Inflammatory macrophage treated with lipopolysaccharide for 4 hours (primary cell): ENCODE results near the gene E2F7.

Source experiments
- DNase-seq: peaks from one replicate; pipeline ENCODE4 v3.0.0-alpha.2; 2020

E2F7 gene

GRCh38 chr12:77010691-77011548 is 54.4 kb downstream of the E2F7 start:
- DNase-seq, result peak; percentile 57

- no peak for DNase-seq
Measured at GRCh38 chr12:77007476-77007875, 57.9 kb downstream of the E2F7 start.

GRCh38 chr12:77005611-77006098 is 59.7 kb downstream of the E2F7 start:
- no peak for DNase-seq

DNA sequence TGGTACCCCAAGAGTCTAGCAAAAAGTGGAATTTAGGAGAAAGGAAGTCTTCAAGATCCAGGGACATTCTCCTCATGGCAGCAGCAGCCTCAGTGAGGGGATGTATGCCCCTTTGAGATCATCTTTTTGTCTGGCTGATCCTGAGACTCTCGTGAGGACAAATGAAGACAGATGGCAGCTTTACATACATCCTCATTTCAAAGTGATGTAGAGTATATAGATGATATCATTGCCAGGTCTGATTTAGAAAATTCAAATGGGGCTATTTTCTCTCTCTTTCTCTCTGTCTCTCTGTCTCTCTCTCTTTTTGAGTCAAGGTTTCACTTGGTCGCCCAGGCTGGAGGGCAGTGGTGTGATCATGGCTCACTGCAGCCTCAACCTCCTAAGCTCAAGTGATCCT is 61.5 kb downstream of the E2F7 start:
- no peak for DNase-seq

GRCh38 chr12:77003246-77003645 is 62.1 kb downstream of the E2F7 start:
- no peak for DNase-seq

DNA sequence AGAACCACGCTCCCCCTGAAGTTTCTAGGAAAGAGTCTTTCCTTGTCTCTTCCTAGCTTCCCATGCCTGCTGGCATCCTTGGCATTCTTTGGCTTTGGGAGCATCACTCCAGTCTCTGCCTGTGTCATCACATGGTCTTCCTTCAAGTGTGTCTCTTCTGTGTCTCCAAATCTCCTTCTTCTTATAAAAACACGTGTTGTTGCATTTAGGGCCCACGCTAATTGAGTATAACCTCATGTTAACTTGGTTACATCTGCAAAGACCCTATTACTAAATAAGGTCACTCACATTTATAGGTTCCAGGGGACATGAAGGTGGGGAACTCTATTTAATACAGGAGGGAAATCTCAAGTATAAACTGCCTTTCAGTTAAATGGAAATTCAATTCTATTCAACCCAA is 63.0 kb downstream of the E2F7 start:
- no peak for DNase-seq

- no peak for DNase-seq
Measured at GRCh38 chr12:77001276-77001675, 64.1 kb downstream of the E2F7 start.

DNA sequence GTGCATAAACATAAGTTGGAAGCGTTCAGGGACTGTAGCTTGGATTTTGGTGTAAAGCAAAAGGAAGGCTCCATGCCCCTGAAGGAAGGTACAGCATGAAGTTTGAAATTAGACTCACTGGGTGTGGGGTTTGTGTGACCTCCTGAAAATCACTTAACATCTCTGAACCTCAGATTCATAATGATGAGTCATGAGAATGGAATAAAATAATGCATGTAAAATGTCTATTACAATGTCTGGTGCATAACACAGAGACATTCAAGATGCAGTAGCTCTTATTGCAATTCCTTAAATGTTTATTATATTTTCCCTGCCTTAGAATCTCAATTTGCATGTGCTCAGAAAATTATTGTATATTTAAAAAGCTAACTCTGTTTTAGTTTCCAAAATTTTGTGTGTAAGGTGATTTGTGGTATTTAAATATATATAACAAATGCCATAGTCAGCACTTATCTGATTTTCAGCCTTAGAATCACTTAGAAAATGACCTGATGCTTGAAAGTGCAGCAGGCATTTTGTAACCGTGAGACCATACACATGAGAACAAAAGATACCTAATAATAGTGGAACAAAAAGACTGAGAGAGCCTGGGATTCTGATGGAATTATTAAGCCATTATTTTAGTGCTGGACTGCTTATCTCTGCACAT is 66.3 kb downstream of the E2F7 start:
- no peak for DNase-seq

GRCh38 chr12:76998386-76998785 is 67.0 kb downstream of the E2F7 start:
- DNase-seq, result no peak

- no peak for DNase-seq
Measured at GRCh38 chr12:76997011-76997780, 68.2 kb downstream of the E2F7 start.

DNA sequence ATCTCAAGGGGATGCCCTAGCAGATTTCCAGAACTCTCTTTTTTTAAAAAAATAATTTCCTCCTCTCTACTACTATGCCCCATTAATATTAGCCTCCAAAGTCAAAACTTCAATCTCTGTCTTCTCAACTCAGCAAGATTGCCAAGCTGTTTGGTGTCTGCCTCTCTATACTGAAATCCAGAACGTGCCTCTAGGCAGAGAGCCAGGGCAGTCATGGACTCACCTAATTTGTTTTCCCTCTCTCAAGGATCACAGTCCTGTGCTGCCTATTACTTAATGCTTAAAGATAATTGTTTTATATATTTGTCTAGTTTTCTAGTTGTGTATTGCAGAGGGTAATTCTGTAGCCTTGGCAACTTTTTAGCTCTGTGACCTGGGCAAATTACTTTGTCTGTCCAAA is 74.7 kb downstream of the E2F7 start:
- DNase-seq, result no peak

- no peak for DNase-seq
Measured at GRCh38 chr12:76984566-76984965, 80.8 kb downstream of the E2F7 start.

DNA sequence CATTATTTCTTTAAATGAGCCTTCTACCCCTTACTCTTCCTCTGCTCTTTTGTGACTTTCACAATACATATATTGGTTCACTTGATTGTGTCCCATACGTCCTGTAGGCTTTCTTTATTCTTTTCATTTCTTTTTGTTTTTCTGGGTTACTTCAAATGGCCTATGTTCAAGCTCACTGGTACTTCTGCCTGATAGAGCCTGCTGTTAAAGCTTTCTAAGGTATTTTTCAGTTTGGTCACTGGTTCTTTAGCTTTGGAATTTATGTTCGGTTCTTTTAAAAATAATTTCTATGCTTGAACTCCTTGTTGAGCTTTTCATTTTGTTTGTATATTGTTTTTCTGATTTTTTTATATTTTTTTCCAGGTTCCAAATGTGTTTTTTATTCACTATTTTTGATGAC is 81.9 kb downstream of the E2F7 start:
- DNase-seq, result no peak

DNA sequence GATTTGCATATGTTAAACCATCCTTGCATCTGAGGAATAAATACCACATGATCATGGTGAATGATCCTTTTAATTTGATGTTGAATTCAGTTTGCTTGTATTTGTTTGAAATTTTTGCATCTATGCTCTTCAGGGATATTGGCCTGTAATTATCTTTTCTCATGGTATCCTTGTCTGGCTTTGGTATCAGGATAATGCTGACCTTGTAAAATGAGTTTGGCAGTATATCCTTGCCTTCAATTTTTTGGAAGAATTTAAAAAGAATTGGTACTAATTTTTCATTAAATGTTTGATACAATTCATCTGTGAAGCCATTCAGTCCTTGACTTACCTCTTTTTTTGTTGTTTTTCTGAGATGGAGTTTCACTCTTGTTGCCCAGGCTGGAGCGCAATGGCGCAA is 85.2 kb downstream of the E2F7 start:
- DNase-seq, result no peak

DNA sequence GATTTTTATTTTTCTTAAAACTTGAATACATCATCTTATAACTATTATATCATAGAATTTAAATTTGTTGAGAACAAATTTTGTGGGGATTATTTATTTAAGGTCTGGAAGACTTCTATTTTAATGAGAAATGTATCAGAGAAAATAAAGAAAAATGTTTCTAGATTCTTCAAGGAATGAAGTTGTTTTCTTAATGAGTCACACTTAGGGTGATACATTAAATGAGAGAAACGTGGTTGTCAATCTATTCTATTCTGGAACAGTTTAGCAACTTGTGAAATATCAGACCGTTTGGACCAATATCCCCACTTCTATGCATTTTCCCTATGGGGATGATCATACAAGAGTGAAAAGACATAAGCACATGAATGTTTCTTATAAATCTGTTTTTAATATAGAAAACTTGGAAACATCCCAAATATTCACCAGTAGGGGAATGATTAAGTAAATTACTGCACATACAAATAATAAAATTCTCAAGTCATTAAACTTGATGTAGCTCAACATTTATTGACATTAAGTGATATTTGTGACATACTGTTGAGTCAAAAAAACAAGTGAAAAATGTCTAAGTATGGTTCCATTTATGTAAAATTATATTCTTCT is 88.5 kb downstream of the E2F7 start:
- no peak for DNase-seq
